WTC11 (cell line): ENCODE data around the gene RPL6. TPM values are rescaled to one million over a fixed set of nuclear protein-coding genes. Genes with fewer than 3 reads are reported as not detected.

Source experiments
- ATAC-seq: fragments of 200-7000 bp; cut with Tn5 transposase; 2 replicates; pipeline ENCODE4 v1.10.0; 2021; ENCODE audit warnings: mild to moderate bottlenecking, moderate library complexity
- CTCF ChIA-PET: fragments of 300-600 bp; sonication (Branson Sonifier 250); formaldehyde crosslinking; loops from one replicate; lab custom pipeline; 2021; ENCODE audit warnings: antibody characterized with exemption; lab: Charles Lee
- POLR2A ChIA-PET: fragments of 350-600 bp; sonication (Branson Sonifier 250); formaldehyde crosslinking; loops from one replicate; lab custom pipeline; 2021; ENCODE audit warnings: antibody characterized with exemption; lab: Charles Lee
- DNase-seq: peaks from one replicate; pipeline ENCODE4 v3.0.0; 2021; ENCODE audit warnings: low spot score
- H3K27ac Mint-ChIP-seq: 2 replicates; pipeline ENCODE4 v1.8.0; 2021; ENCODE audit warnings: mixed read lengths
- H3K27me3 Mint-ChIP-seq: 2 replicates; pipeline ENCODE4 v1.8.0; 2021; ENCODE audit warnings: low read depth, mild to moderate bottlenecking, moderate library complexity, mixed read lengths
- H3K36me3 Mint-ChIP-seq: 2 replicates; pipeline ENCODE4 v1.8.0; 2021; ENCODE audit warnings: mixed read lengths
- H3K4me1 Mint-ChIP-seq: 2 replicates; pipeline ENCODE4 v1.8.0; 2022; ENCODE audit warnings: mixed read lengths
- H3K4me3 Mint-ChIP-seq: 2 replicates; pipeline ENCODE4 v1.8.0; 2021; ENCODE audit warnings: mild to moderate bottlenecking, moderate library complexity, mixed read lengths
- H3K9me3 Mint-ChIP-seq: 2 replicates; pipeline ENCODE4 v1.8.0; 2021; ENCODE audit warnings: mixed read lengths
- JUN ChIP-seq: sonication (generic); formaldehyde crosslinking; IDR thresholded peaks from 2 replicates; pipeline ENCODE4 v1.8.0; 2023; ENCODE audit warnings: mild to moderate bottlenecking, missing genetic modification reagents
- MYBL2 ChIP-seq: sonication (generic); formaldehyde crosslinking; IDR thresholded peaks from 2 replicates; pipeline ENCODE4 v1.8.1; 2023; ENCODE audit warnings: mild to moderate bottlenecking, moderate library complexity, missing genetic modification reagents
- NR1H2 ChIP-seq: sonication (generic); formaldehyde crosslinking; IDR thresholded peaks from 2 replicates; pipeline ENCODE4 v1.9.0; 2021; ENCODE audit warnings: mild to moderate bottlenecking, moderate library complexity, missing genetic modification reagents
- NR3C1 ChIP-seq: sonication (generic); formaldehyde crosslinking; conservative IDR thresholded peaks from 2 replicates; pipeline ENCODE4 v1.8.1; 2023; ENCODE audit warnings: low read depth, mild to moderate bottlenecking, missing genetic modification reagents
- ZNF138 ChIP-seq: sonication (generic); formaldehyde crosslinking; conservative IDR thresholded peaks from 2 replicates; pipeline ENCODE4 v1.8.1; 2022; ENCODE audit warnings: mild to moderate bottlenecking, moderate library complexity, missing genetic modification reagents
- total RNA-seq: library from RNA; stranded (reverse); gene quantifications from 3 replicates; pipeline ENCODE4 v1.2.3, GENCODE V29; 2021
- TF ChIP-seq, protein P1 (sequence below): fragments of 250-450 bp; sonication (Bioruptor Pico); IDR thresholded peaks from 2 replicates; pipeline ENCODE4 v1.9.0; 2021; ENCODE audit warnings: moderate library complexity, mild to moderate bottlenecking, inconsistent platforms, borderline replicate concordance
- TF ChIP-seq, protein P2 (sequence below): sonication (generic); formaldehyde crosslinking; IDR thresholded peaks from 2 replicates; pipeline ENCODE4 v1.8.0; 2023; ENCODE audit warnings: mild to moderate bottlenecking, missing genetic modification reagents
- TF ChIP-seq, protein P3 (sequence below): sonication (generic); formaldehyde crosslinking; IDR thresholded peaks from 2 replicates; pipeline ENCODE4 v1.8.1; 2023; ENCODE audit warnings: mild to moderate bottlenecking, missing genetic modification reagents, borderline replicate concordance
- TF ChIP-seq, protein P4 (sequence below): sonication (generic); formaldehyde crosslinking; IDR thresholded peaks from 2 replicates; pipeline ENCODE4 v1.8.1; 2023; ENCODE audit warnings: mild to moderate bottlenecking, missing genetic modification reagents
- TF ChIP-seq, protein P5 (sequence below): fragments of 250-450 bp; sonication (Bioruptor Pico); IDR thresholded peaks from 2 replicates; pipeline ENCODE4 v1.9.0; 2021; ENCODE audit warnings: mild to moderate bottlenecking
- TF ChIP-seq, protein P6 (sequence below): sonication (generic); formaldehyde crosslinking; conservative IDR thresholded peaks from 2 replicates; pipeline ENCODE4 v1.8.1; 2022; ENCODE audit warnings: mild to moderate bottlenecking, missing genetic modification reagents
- TF ChIP-seq, protein P7 (sequence below): sonication (generic); formaldehyde crosslinking; IDR thresholded peaks from 2 replicates; pipeline ENCODE4 v1.8.1; 2022; ENCODE audit warnings: mild to moderate bottlenecking, moderate library complexity, missing genetic modification reagents
- TF ChIP-seq, protein P8 (sequence below): sonication (generic); formaldehyde crosslinking; IDR thresholded peaks from 2 replicates; pipeline ENCODE4 v1.8.1; 2022; ENCODE audit warnings: low read depth, mild to moderate bottlenecking, moderate library complexity, missing genetic modification reagents, borderline replicate concordance
- TF ChIP-seq, protein P9 (sequence below): fragments of 250-450 bp; sonication (Bioruptor Pico); IDR thresholded peaks from 2 replicates; pipeline ENCODE4 v2.1.2; 2022; ENCODE audit warnings: mild to moderate bottlenecking, moderate library complexity

Gene RPL6
- total RNA-seq, 1 experiment from 2014 or later: 1,730 TPM

DNA sequence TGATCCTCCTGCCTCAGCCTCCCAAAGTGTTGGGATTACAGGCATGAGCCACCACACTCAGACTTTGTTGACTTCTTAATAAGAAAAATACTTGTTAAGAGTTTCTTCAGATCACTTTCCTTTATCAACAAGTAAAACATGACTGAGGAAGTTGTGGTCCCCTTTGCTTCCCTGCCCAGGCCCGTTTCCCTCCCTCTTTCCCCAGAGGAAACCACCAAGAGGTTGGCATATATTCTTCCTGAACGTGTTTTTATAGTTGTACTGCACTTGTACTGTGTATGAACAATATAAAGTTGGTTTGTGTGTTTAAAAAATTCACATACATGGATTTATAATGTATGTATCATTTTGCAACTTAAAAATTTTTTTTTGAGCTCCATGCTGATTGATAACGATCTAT is 37.7 kb upstream of the RPL6 start:
- CTCF ChIA-PET: no interaction called here
- TF ChIP-seq ZNF138 (CRISPR knock-in tag) (no peak), NR1H2 (CRISPR knock-in tag) (no peak), JUN (CRISPR knock-in tag) (no peak)
- TF ChIP-seq, protein P1, sequence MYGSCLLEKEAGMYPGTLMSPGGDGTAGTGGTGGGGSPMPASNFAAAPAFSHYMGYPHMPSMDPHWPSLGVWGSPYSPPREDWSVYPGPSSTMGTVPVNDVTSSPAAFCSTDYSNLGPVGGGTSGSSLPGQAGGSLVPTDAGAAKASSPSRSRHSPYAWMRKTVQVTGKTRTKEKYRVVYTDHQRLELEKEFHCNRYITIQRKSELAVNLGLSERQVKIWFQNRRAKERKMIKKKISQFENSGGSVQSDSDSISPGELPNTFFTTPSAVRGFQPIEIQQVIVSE (CRISPR knock-in tag): no peak
- TF ChIP-seq, protein P2, sequence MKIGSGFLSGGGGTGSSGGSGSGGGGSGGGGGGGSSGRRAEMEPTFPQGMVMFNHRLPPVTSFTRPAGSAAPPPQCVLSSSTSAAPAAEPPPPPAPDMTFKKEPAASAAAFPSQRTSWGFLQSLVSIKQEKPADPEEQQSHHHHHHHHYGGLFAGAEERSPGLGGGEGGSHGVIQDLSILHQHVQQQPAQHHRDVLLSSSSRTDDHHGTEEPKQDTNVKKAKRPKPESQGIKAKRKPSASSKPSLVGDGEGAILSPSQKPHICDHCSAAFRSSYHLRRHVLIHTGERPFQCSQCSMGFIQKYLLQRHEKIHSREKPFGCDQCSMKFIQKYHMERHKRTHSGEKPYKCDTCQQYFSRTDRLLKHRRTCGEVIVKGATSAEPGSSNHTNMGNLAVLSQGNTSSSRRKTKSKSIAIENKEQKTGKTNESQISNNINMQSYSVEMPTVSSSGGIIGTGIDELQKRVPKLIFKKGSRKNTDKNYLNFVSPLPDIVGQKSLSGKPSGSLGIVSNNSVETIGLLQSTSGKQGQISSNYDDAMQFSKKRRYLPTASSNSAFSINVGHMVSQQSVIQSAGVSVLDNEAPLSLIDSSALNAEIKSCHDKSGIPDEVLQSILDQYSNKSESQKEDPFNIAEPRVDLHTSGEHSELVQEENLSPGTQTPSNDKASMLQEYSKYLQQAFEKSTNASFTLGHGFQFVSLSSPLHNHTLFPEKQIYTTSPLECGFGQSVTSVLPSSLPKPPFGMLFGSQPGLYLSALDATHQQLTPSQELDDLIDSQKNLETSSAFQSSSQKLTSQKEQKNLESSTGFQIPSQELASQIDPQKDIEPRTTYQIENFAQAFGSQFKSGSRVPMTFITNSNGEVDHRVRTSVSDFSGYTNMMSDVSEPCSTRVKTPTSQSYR: no peak
- TF ChIP-seq, protein P3, sequence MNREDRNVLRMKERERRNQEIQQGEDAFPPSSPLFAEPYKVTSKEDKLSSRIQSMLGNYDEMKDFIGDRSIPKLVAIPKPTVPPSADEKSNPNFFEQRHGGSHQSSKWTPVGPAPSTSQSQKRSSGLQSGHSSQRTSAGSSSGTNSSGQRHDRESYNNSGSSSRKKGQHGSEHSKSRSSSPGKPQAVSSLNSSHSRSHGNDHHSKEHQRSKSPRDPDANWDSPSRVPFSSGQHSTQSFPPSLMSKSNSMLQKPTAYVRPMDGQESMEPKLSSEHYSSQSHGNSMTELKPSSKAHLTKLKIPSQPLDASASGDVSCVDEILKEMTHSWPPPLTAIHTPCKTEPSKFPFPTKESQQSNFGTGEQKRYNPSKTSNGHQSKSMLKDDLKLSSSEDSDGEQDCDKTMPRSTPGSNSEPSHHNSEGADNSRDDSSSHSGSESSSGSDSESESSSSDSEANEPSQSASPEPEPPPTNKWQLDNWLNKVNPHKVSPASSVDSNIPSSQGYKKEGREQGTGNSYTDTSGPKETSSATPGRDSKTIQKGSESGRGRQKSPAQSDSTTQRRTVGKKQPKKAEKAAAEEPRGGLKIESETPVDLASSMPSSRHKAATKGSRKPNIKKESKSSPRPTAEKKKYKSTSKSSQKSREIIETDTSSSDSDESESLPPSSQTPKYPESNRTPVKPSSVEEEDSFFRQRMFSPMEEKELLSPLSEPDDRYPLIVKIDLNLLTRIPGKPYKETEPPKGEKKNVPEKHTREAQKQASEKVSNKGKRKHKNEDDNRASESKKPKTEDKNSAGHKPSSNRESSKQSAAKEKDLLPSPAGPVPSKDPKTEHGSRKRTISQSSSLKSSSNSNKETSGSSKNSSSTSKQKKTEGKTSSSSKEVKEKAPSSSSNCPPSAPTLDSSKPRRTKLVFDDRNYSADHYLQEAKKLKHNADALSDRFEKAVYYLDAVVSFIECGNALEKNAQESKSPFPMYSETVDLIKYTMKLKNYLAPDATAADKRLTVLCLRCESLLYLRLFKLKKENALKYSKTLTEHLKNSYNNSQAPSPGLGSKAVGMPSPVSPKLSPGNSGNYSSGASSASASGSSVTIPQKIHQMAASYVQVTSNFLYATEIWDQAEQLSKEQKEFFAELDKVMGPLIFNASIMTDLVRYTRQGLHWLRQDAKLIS (CRISPR knock-in tag): no peak
- TF ChIP-seq, protein P4, sequence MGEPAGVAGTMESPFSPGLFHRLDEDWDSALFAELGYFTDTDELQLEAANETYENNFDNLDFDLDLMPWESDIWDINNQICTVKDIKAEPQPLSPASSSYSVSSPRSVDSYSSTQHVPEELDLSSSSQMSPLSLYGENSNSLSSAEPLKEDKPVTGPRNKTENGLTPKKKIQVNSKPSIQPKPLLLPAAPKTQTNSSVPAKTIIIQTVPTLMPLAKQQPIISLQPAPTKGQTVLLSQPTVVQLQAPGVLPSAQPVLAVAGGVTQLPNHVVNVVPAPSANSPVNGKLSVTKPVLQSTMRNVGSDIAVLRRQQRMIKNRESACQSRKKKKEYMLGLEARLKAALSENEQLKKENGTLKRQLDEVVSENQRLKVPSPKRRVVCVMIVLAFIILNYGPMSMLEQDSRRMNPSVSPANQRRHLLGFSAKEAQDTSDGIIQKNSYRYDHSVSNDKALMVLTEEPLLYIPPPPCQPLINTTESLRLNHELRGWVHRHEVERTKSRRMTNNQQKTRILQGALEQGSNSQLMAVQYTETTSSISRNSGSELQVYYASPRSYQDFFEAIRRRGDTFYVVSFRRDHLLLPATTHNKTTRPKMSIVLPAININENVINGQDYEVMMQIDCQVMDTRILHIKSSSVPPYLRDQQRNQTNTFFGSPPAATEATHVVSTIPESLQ (CRISPR knock-in tag): no peak
- TF ChIP-seq, all 79 proteins: peak for 0
- Mint-ChIP-seq H3K36me3 (peaks cover 31% of the 10 kb centered on the region), H3K9me3 (no peaks in the 10 kb centered on the region), H3K27ac (no peak overlapping the region), H3K4me3 (no peak overlapping the region), H3K4me1 (no peaks in the 10 kb centered on the region), H3K27me3 (no peaks in the 10 kb centered on the region)
- POLR2A ChIA-PET: interaction anchor here (0.7 kb wide), 1 partner anchor 8 kb away, joined by 3 read pairs; no protein-coding TSS in a partner anchor
- ATAC-seq: no peak
- DNase-seq: no peak

DNA sequence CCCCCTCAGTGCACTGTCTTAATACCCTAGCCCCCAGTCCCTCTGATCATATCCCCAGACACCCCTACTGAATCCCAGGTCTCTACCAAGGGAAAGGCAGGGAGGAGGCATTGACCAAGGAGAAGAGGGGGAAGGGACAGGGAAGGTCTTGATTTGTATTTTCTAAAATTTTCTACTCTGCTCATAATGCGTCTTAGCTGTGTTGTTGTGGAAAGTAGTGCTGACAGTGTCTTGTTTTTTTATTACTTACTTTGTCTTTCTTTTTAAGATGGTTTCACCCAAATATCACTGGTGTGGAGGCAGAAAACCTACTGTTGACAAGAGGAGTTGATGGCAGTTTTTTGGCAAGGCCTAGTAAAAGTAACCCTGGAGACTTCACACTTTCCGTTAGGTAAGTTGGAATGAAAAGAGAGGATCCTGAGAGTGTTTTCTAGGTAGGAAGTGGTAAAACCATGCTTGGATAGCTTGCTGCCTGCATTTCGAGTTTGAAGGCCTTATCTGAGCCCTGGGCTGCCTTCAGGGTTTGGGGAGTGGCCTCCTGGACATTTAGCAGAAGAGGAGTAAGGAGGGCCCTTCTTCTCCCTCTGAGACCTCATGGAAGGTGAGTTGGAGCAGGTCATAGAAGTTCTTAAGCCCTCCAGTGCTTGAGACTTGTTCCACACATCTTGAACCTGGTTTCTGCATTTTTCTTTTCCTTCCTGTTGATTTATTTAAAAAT is 36.8 kb upstream of the RPL6 start:
- H3K9me3 Mint-ChIP-seq: no peaks in the 10 kb centered on the region
- H3K36me3 Mint-ChIP-seq: peaks cover 27% of the 10 kb centered on the region
- no peak for DNase-seq
- peak overlapping the region; percentile 61 for H3K27ac Mint-ChIP-seq
- ChIA-PET CTCF (no interaction called here), POLR2A (no interaction called here)
- ATAC-seq: no peak
- no peaks in the 10 kb centered on the region for H3K4me1 Mint-ChIP-seq
- no peak overlapping the region for H3K4me3 Mint-ChIP-seq
- H3K27me3 Mint-ChIP-seq: no peaks in the 10 kb centered on the region
- TF ChIP-seq, protein P5, sequence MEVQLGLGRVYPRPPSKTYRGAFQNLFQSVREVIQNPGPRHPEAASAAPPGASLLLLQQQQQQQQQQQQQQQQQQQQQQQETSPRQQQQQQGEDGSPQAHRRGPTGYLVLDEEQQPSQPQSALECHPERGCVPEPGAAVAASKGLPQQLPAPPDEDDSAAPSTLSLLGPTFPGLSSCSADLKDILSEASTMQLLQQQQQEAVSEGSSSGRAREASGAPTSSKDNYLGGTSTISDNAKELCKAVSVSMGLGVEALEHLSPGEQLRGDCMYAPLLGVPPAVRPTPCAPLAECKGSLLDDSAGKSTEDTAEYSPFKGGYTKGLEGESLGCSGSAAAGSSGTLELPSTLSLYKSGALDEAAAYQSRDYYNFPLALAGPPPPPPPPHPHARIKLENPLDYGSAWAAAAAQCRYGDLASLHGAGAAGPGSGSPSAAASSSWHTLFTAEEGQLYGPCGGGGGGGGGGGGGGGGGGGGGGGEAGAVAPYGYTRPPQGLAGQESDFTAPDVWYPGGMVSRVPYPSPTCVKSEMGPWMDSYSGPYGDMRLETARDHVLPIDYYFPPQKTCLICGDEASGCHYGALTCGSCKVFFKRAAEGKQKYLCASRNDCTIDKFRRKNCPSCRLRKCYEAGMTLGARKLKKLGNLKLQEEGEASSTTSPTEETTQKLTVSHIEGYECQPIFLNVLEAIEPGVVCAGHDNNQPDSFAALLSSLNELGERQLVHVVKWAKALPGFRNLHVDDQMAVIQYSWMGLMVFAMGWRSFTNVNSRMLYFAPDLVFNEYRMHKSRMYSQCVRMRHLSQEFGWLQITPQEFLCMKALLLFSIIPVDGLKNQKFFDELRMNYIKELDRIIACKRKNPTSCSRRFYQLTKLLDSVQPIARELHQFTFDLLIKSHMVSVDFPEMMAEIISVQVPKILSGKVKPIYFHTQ (CRISPR knock-in tag): no peak
- TF ChIP-seq, protein P6, sequence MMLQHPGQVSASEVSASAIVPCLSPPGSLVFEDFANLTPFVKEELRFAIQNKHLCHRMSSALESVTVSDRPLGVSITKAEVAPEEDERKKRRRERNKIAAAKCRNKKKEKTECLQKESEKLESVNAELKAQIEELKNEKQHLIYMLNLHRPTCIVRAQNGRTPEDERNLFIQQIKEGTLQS (CRISPR knock-in tag): no peak
- TF ChIP-seq NR3C1 (CRISPR knock-in tag) (no peak), MYBL2 (CRISPR knock-in tag) (no peak)
- TF ChIP-seq, protein P7, sequence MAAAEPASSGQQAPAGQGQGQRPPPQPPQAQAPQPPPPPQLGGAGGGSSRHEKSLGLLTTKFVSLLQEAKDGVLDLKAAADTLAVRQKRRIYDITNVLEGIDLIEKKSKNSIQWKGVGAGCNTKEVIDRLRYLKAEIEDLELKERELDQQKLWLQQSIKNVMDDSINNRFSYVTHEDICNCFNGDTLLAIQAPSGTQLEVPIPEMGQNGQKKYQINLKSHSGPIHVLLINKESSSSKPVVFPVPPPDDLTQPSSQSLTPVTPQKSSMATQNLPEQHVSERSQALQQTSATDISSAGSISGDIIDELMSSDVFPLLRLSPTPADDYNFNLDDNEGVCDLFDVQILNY: no peak
- TF ChIP-seq, protein P8, sequence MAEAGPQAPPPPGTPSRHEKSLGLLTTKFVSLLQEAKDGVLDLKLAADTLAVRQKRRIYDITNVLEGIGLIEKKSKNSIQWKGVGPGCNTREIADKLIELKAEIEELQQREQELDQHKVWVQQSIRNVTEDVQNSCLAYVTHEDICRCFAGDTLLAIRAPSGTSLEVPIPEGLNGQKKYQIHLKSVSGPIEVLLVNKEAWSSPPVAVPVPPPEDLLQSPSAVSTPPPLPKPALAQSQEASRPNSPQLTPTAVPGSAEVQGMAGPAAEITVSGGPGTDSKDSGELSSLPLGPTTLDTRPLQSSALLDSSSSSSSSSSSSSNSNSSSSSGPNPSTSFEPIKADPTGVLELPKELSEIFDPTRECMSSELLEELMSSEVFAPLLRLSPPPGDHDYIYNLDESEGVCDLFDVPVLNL (CRISPR knock-in tag): no peak
- TF ChIP-seq, protein P9, sequence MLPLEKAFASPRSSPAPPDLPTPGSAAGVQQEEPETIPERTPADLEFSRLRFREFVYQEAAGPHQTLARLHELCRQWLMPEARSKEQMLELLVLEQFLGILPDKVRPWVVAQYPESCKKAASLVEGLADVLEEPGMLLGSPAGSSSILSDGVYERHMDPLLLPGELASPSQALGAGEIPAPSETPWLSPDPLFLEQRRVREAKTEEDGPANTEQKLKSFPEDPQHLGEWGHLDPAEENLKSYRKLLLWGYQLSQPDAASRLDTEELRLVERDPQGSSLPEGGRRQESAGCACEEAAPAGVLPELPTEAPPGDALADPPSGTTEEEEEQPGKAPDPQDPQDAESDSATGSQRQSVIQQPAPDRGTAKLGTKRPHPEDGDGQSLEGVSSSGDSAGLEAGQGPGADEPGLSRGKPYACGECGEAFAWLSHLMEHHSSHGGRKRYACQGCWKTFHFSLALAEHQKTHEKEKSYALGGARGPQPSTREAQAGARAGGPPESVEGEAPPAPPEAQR (CRISPR knock-in tag): no peak
